ENCODE measurements around the gene PPIL1.
"Not testable (repeated sequence)": the region's sequence is repeated elsewhere in the genome, so short reads cannot be mapped to it uniquely, and the experiment has no call there.

Gene PPIL1

GRCh38 chr6:36874443-36875249 lies at the start of gene PPIL1:
TSS of gene PPIL1 (minus strand) at chr6:36874803. CDS start at chr6:36874772, 31 bp downstream.
- DNase-seq, result peak; percentile 7 to 68

GRCh38 chr6:36924131-36924530 lies 49.5 kb upstream of the PPIL1 start:
- DNase-seq, result no peak

GRCh38 chr6:36920546-36920945 lies 45.9 kb upstream of the PPIL1 start:
- DNase-seq, result no peak

DNA sequence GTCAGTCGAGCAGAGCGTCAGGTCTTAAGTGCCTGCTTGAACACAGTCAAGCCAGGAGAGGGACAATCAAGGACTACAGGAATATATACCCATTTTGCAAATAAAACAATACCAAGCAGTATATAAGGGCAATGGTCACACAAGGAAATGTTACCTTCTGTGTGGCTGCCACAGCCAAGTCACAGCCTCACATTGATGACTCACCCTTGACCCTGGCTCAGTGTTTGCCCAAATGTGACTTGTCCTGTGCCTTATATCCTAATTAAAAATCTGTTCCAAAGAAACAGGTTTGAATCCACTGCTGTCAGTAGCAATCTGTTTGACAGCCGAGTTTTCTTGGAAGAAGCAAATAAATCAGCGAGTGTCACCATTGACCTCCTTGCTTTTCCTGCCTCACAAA lies 45.4 kb upstream of the PPIL1 start:
- DNase-seq, result no peak

DNA sequence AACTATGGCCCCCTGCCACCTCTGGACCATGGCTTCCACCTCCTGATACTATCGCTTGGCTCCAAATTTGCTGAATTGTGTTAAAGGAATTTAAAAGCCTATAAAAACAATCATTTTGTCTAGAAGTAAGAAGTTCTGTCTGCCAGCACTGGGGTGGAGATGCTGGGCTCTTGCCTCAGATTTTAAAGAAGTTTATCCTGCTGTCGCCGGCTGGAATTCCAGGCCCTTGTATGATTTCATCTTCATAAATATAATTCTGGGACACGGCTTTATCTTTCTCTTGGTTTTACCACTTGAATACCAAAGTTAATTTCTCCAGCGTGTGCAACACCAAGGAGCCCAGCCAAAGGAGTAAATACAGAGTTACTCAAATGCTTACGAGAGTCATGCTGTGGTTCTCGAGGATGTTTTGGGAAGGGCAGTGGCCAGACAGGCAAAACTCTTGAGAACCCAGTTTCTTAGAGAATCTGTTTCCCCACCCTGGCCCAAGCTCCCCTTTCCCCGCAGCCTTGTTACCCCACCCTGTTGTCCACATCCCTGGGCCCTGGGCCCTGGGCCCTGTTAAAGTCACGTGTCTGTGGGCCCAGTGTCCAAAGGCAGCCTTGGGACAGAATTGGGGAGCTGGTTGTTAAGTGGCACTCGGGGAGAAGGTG lies 43.1 kb upstream of the PPIL1 start:
- no peak for DNase-seq

- DNase-seq, result no peak
Observed at GRCh38 chr6:36916126-36916525, 41.5 kb upstream of the PPIL1 start.

DNA sequence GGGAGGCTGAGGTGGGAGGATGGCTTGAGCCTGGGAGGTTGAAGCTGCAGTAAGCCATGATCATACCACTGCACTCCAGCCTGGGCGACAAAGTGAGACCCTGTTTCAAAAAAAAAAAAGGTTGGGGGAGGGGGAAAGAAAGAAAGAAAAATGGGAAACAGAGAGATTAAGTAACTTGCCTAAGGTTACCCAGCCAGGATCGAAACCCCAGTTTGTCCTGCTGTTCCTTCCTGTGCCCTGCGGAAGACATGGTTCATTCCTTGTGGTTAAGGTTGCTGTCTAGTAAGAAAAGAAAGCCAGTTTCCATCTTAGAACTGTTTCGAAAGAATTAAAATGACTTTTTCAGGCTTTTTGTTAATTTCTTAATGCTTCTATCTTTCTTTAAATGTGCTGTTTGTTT lies 41.0 kb upstream of the PPIL1 start:
- no peak for DNase-seq

DNA sequence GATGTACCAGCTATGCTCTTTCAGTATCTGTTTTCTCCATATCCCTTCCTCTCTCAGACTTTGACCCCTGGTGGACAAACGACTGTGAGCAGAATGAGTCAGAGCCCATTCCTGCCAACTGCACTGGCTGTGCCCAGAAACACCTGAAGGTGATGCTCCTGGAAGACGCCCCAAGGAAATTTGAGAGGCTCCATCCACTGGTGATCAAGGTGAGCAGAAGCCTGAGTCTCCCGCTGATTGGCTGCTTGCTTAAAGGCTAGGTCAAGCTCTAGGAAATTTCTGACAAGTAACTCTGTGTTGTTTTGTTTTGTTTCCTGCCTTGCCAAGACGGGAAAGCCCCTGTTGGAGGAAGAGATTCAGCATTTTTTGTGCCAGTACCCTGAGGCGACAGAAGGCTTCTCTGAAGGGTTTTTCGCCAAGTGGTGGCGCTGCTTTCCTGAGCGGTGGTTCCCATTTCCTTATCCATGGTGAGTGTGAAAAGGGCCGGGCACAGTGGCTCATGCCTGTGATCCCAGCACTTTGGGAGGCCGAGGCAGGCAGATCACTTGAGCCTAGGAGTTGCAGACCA lies 39.7 kb upstream of the PPIL1 start:
- no peak for DNase-seq

DNA sequence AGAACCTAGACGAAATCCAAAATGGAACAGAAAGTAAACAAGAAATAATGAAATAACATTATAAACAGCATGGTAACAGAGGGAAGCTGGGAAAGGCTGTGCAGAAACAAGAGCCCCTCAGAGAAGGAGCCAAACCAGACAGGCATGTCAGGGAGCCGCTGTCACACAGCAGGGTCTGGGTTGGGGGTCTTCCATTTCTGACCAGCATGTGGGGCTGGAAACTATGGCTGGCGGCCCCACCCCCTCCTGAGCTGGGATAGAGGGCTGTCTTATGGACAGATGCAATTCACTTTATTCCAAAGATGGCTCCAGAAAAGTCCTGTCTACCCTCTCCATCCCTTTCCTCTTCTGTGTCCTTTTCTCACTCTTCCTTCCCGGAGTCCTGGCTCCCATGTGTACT lies 38.5 kb upstream of the PPIL1 start:
- DNase-seq, result no peak

DNA sequence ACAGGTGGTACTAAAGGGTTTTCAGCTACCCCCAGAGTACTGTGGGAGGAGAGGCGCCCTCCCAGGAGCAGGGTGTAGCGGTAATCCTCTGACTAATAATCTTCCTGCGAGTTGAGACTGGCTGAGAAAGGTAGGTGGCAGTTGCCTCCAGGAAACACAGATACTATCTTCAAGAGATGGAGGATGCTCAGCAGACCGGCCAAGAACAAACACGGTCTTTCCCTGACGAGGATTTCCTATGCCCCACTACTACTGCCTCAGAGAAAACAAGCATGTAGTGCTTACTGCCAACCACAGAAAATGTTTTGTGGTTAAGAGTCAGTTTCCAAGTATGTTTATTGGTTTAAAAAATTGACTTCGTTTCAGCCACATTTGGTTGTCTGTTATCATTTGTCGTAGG lies 38.0 kb upstream of the PPIL1 start:
- DNase-seq, result no peak

- no peak for DNase-seq
Observed at GRCh38 chr6:36912030-36912454, 37.4 kb upstream of the PPIL1 start.

DNA sequence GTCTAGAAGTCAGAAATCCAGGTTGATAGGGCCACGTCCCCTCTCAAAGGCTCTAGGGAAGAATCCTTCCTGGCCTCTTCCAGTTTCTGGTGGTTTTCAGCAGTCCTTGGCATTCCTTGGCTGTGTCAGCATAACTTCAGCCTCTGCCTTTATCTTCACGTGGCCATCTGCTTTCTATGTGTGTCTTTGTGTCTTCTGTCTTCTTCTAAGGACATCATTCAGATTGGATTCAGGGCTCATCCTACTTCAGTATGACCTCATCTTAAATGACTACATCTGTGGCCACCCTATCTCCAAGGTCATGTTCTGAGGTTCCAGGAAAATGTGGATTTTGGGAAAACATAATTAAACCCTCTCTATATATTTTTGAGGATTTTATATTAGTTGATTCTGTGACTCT lies 34.1 kb upstream of the PPIL1 start:
- no peak for DNase-seq

- DNase-seq, result no peak
Observed at GRCh38 chr6:36907781-36908180, 33.2 kb upstream of the PPIL1 start.

GRCh38 chr6:36906539-36907325 lies 32.1 kb upstream of the PPIL1 start:
- peak in 1 of 2 experiments; percentile 41 for DNase-seq

- no peak for DNase-seq
Observed at GRCh38 chr6:36904851-36905393, 30.3 kb upstream of the PPIL1 start.

- DNase-seq, result no peak
Observed at GRCh38 chr6:36904114-36904513, 29.5 kb upstream of the PPIL1 start.

DNA sequence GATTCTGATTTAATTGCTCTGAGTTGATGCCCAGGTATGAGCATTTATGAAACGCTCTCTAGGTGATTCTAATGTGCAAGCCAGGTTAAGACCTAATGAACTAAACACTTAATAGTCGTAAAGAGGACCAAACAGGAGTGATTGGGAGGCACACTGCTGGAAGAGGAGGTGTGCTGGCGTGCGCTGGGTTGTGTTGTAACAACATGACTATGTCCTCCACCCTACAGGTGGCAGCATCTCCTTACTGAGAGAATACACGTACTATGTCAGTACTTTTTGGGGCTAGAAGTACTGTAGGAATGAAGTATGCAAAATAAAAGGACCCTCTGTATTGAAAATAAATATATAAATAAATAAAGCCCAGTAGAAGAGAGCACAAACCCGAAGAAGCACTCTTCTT lies 23.0 kb upstream of the PPIL1 start:
- no peak for DNase-seq

GRCh38 chr6:36893976-36894932 lies 19.7 kb upstream of the PPIL1 start:
- no peak for DNase-seq

DNA sequence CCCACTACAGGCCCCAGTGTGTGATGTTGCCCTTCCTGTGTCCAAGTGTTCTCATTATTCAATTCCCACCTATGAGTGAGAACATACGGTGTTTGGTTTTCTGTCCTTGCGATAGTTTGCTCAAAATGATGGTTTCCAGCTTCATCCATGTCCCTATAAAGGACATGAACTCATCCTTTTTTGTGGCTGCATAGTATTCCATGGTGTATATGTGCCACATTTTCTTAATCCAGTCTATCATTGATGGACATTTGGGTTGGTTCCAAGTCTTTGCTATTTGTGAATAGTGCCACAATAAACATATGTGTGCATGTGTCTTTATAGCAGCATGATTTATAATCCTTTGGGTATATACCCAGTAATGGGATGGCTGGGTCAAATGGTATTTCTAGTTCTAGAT lies 16.6 kb upstream of the PPIL1 start:
- DNase-seq, result not testable (repeated sequence)

- no peak for DNase-seq
Observed at GRCh38 chr6:36890112-36890663, 15.6 kb upstream of the PPIL1 start.
